GM11168 (cell line): ENCODE data around the gene TFIP11.

Source experiments
- in situ Hi-C: fragments of 300-500 bp; cut with MboI; formaldehyde crosslinking; loops from one replicate; pipeline ENCODE4 v1.12.0; 2022; ENCODE audit warnings: low sequenced_read_pairs; ENCODE audit not compliant: unreplicated experiment

The TFIP11 gene

GRCh38 chr22:26481694-26482093 lies 30.6 kb downstream of the TFIP11 start:
- in situ Hi-C loops = no loop called here

- in situ Hi-C loops = no loop called here
Observed at GRCh38 chr22:26481112-26481693, 31.1 kb downstream of the TFIP11 start.

- in situ Hi-C loops = no loop called here
Observed at GRCh38 chr22:26480611-26480932, 31.7 kb downstream of the TFIP11 start.

- in situ Hi-C loops = no loop called here
Observed at GRCh38 chr22:26479792-26480610, 32.3 kb downstream of the TFIP11 start.

GRCh38 chr22:26479043-26479791 lies 33.1 kb downstream of the TFIP11 start:
- in situ Hi-C loops = no loop called here

GRCh38 chr22:26477341-26477731 lies 34.9 kb downstream of the TFIP11 start:
- in situ Hi-C loops = no loop called here

- in situ Hi-C loops = no loop called here
Observed at GRCh38 chr22:26476705-26477340, 35.5 kb downstream of the TFIP11 start.

- in situ Hi-C loops = loop anchor here (25.0 kb wide), 1 partner anchor 112 kb away; no protein-coding TSS in a partner anchor
Observed at GRCh38 chr22:26474682-26475081, 37.6 kb downstream of the TFIP11 start.

GRCh38 chr22:26471522-26471921 lies 40.8 kb downstream of the TFIP11 start:
- in situ Hi-C loops = loop anchor here (25.0 kb wide), 1 partner anchor 109 kb away; no protein-coding TSS in a partner anchor

GRCh38 chr22:26470807-26471206 lies 41.5 kb downstream of the TFIP11 start:
- in situ Hi-C loops = loop anchor here (25.0 kb wide), 1 partner anchor 109 kb away; no protein-coding TSS in a partner anchor

- in situ Hi-C loops = loop anchor here (25.0 kb wide), 1 partner anchor 104 kb away; no protein-coding TSS in a partner anchor
Observed at GRCh38 chr22:26466196-26466595, 46.1 kb downstream of the TFIP11 start.

GRCh38 chr22:26464312-26464711 lies 48.0 kb downstream of the TFIP11 start:
- in situ Hi-C loops = loop anchor here (25.0 kb wide), 1 partner anchor 102 kb away; no protein-coding TSS in a partner anchor

GRCh38 chr22:26463688-26464087 lies 48.6 kb downstream of the TFIP11 start:
- in situ Hi-C loops = loop anchor here (25.0 kb wide), 1 partner anchor 101 kb away; no protein-coding TSS in a partner anchor

- in situ Hi-C loops = loop anchor here (25.0 kb wide), 1 partner anchor 101 kb away; no protein-coding TSS in a partner anchor
Observed at GRCh38 chr22:26463101-26463661, 49.1 kb downstream of the TFIP11 start.

GRCh38 chr22:26462641-26463040 lies 49.6 kb downstream of the TFIP11 start:
- in situ Hi-C loops = loop anchor here (25.0 kb wide), 1 partner anchor 100 kb away; no protein-coding TSS in a partner anchor

- in situ Hi-C loops = loop anchor here (25.0 kb wide), 1 partner anchor 100 kb away; no protein-coding TSS in a partner anchor
Observed at GRCh38 chr22:26462051-26462450, 50.2 kb downstream of the TFIP11 start.

- in situ Hi-C loops = loop anchor here (25.0 kb wide), 1 partner anchor 99 kb away; no protein-coding TSS in a partner anchor
Observed at GRCh38 chr22:26461188-26461810, 51.0 kb downstream of the TFIP11 start.

GRCh38 chr22:26460202-26460601 lies 52.1 kb downstream of the TFIP11 start:
- in situ Hi-C loops = loop anchor here (25.0 kb wide), 1 partner anchor 98 kb away; no protein-coding TSS in a partner anchor

GRCh38 chr22:26457661-26458272 lies 54.5 kb downstream of the TFIP11 start:
- in situ Hi-C loops = loop anchor here (25.0 kb wide), 1 partner anchor 95 kb away; no protein-coding TSS in a partner anchor
